IMR-90 (cell line): ENCODE measurements around the gene NUP93. TPM values are rescaled to one million over a fixed set of nuclear protein-coding genes. Genes with fewer than 3 reads are reported as not detected.

Experiments
- ATAC-seq: fragments of 200-7000 bp; cut with Tn5 transposase; 2 replicates; pipeline ENCODE4 v1.9.1; 2020; ENCODE audit warnings: low read depth, mild to moderate bottlenecking, moderate library complexity
- BruUV-seq: library from RNA; stranded (reverse); fragments of 400-500 nt; replicated peaks from 2 replicates; lab custom pipeline; 2021; lab: Mats Ljungman, UMichigan
- CTCF ChIA-PET: fragments of 300-600 bp; formaldehyde crosslinking; extraction: SDS; loops from one replicate; lab custom pipeline; 2021; ENCODE audit warnings: antibody characterized with exemption; lab: Yijun Ruan, JAX
- POLR2A ChIA-PET: fragments of 300-600 bp; sonication (Branson Sonifier 250); formaldehyde crosslinking; loops from one replicate; lab custom pipeline; 2022; ENCODE audit warnings: antibody characterized with exemption; ENCODE audit not compliant: unreplicated experiment; lab: Charles Lee
- DNase-seq: peaks from one replicate; pipeline ENCODE4 v3.0.0; 2013
- H2AFZ ChIP-seq: replicated peaks from 2 replicates; pipeline ENCODE3; 2013; ENCODE audit warnings: low read length, mild to moderate bottlenecking; ENCODE audit not compliant: poor library complexity
- H2AK5ac ChIP-seq: 2 replicates; pipeline ENCODE4 v1.6.1; 2013; ENCODE audit warnings: low read depth, low read length, inconsistent platforms
- H2AK9ac ChIP-seq: replicated peaks from 2 replicates; pipeline ENCODE3; 2013; ENCODE audit warnings: mild to moderate bottlenecking, low read depth, low read length, moderate library complexity; ENCODE audit not compliant: poor library complexity
- H2BK120ac ChIP-seq: 2 replicates; pipeline ENCODE4 v1.6.1; 2013; ENCODE audit warnings: low read depth, low read length, inconsistent platforms
- H2BK15ac ChIP-seq: 3 replicates; pipeline ENCODE4 v1.6.1; 2013; ENCODE audit warnings: low read depth, low read length, inconsistent platforms
- H2BK20ac ChIP-seq: 2 replicates; pipeline ENCODE4 v1.6.1; 2013; ENCODE audit warnings: low read depth, mild to moderate bottlenecking, inconsistent platforms, low read length, moderate library complexity
- H2BK5ac ChIP-seq: 2 replicates; pipeline ENCODE4 v1.6.1; 2013; ENCODE audit warnings: mild to moderate bottlenecking, low read depth, low read length, inconsistent platforms; ENCODE audit not compliant: poor library complexity, severe bottlenecking
- H3K14ac ChIP-seq: replicated peaks from 2 replicates; pipeline ENCODE4 v1.6.1; 2013; ENCODE audit warnings: low read depth, low read length, inconsistent platforms
- H3K18ac ChIP-seq: 2 replicates; pipeline ENCODE4 v1.6.1; 2013; ENCODE audit warnings: low read depth, low read length, control low read depth
- H3K23ac ChIP-seq: 2 replicates; pipeline ENCODE4 v1.6.1; 2013; ENCODE audit warnings: low read depth, low read length, inconsistent platforms
- H3K27ac ChIP-seq: 2 replicates; pipeline ENCODE4 v1.5.1; 2013; ENCODE audit warnings: mild to moderate bottlenecking, control low read depth, low read length; ENCODE audit not compliant: insufficient read depth
- H3K27me3 ChIP-seq: 2 replicates; pipeline ENCODE4 v1.6.1; 2013; ENCODE audit warnings: low read length; ENCODE audit not compliant: control insufficient read depth, insufficient read depth
- H3K36me3 ChIP-seq: 2 replicates; pipeline ENCODE4 v1.6.1; 2013; ENCODE audit warnings: low read length, mixed read lengths; ENCODE audit not compliant: control insufficient read depth, insufficient read depth
- H3K4ac ChIP-seq: 2 replicates; pipeline ENCODE4 v1.6.1; 2013; ENCODE audit warnings: low read depth, low read length, inconsistent platforms
- H3K4me1 ChIP-seq: 2 replicates; pipeline ENCODE4 v1.6.1; 2013; ENCODE audit warnings: low read length, mixed read lengths; ENCODE audit not compliant: control insufficient read depth, insufficient read depth
- H3K4me2 ChIP-seq: 2 replicates; pipeline ENCODE4 v1.6.1; 2013; ENCODE audit warnings: low read depth, mild to moderate bottlenecking, control low read depth, low read length, moderate library complexity
- H3K4me3 ChIP-seq: 2 replicates; pipeline ENCODE4 v1.5.1; 2013; ENCODE audit warnings: low read depth, mild to moderate bottlenecking, control low read depth, low read length, moderate library complexity; ENCODE audit not compliant: insufficient read depth
- H3K56ac ChIP-seq: 2 replicates; pipeline ENCODE4 v1.6.1; 2013; ENCODE audit warnings: low read length, inconsistent platforms; ENCODE audit not compliant: insufficient read depth; ENCODE audit errors: extremely low read depth
- H3K79me1 ChIP-seq, 2 experiments: 2 replicates each; pipeline ENCODE4 v1.6.1; 2013; ENCODE audit warnings: low read length in 2 of 2, inconsistent platforms in 1 of 2, low read depth in 1 of 2
- H3K9ac ChIP-seq: 2 replicates; pipeline ENCODE4 v1.6.1; 2013; ENCODE audit warnings: low read depth, low read length, control low read depth
- H3K9me1 ChIP-seq: 2 replicates; pipeline ENCODE4 v1.6.1; 2013; ENCODE audit warnings: low read length, inconsistent platforms; ENCODE audit not compliant: insufficient read depth
- H3K9me3 ChIP-seq: 2 replicates; pipeline ENCODE4 v1.6.1; 2013; ENCODE audit warnings: low read length; ENCODE audit not compliant: control insufficient read depth, insufficient read depth
- H4K20me1 ChIP-seq: 2 replicates; pipeline ENCODE4 v1.6.1; 2013; ENCODE audit warnings: low read length, inconsistent platforms; ENCODE audit not compliant: insufficient read depth
- H4K5ac ChIP-seq: 2 replicates; pipeline ENCODE4 v1.6.1; 2013; ENCODE audit warnings: mild to moderate bottlenecking, low read depth, low read length, control low read depth
- H4K8ac ChIP-seq, 2 experiments: 2 replicates each; pipeline ENCODE4 v1.6.1; 2013; ENCODE audit warnings: low read depth in 2 of 2, low read length in 2 of 2, control low read depth in 1 of 2, inconsistent platforms in 1 of 2
- H4K91ac ChIP-seq: 2 replicates; pipeline ENCODE4 v1.6.1; 2013; ENCODE audit warnings: low read depth, low read length, inconsistent platforms; ENCODE audit not compliant: insufficient read depth
- CEBPB ChIP-seq: IDR thresholded peaks from 2 replicates; pipeline ENCODE4 v1.6.1; 2012; ENCODE audit warnings: low read depth, low read length, improper control_type of control experiment
- CHD1 ChIP-seq: IDR thresholded peaks from 2 replicates; pipeline ENCODE4 v1.6.1; 2012; ENCODE audit warnings: low read depth, low read length, improper control_type of control experiment
- MAFK ChIP-seq: IDR thresholded peaks from 2 replicates; pipeline ENCODE4 v1.6.1; 2012; ENCODE audit warnings: low read depth, low read length, improper control_type of control experiment
- MAZ ChIP-seq: IDR thresholded peaks from 2 replicates; pipeline ENCODE4 v1.6.1; 2012; ENCODE audit warnings: low read depth, mild to moderate bottlenecking, low read length, improper control_type of control experiment, moderate library complexity, borderline replicate concordance
- RAD21 ChIP-seq: IDR thresholded peaks from 2 replicates; pipeline ENCODE4 v1.6.1; 2012; ENCODE audit warnings: low read length, improper control_type of control experiment
- WGBS, 2 experiments: methylation state at CpG; one replicate each; pipeline versions ENCODE4 v1.1.5 to v1.1.7; 2013; ENCODE audit warnings: missing lambda C conversion rate in 2 of 2; ENCODE audit not compliant: insufficient read length in 1 of 2; ENCODE audit errors: extremely low coverage in 2 of 2; 5-methylcytosine and 5-hydroxymethylcytosine counted together
- dilution Hi-C: fragments of 300-500 bp; cut with HindIII; formaldehyde crosslinking; loops from one replicate; pipeline ENCODE4 v1.14.3; 2018; ENCODE audit warnings: low sequenced_read_pairs; ENCODE audit not compliant: unreplicated experiment
- in situ Hi-C: fragments of 300-500 bp; cut with MboI; formaldehyde crosslinking; loops from 3 replicates; pipeline ENCODE4 v1.14.3; 2019; ENCODE audit warnings: low sequenced_read_pairs, inconsistent platforms, mixed read lengths
- intact Hi-C: fragments of 100-400 bp; cut with micrococcal nuclease; formaldehyde crosslinking; loops from 2 replicates; pipeline ENCODE4 v1.10.0; 2022
- polyA plus RNA-seq, 3 experiments: library from polyadenylated mRNA; depleted of rRNA; stranded (reverse); fragments of >200 nt; gene quantifications; 2 replicates each; pipeline ENCODE4 v1.2.3, GENCODE V29; 2012; ENCODE audit warnings: low replicate concordance in 1 of 3
- total RNA-seq: library from RNA; depleted of rRNA; stranded (reverse); fragments of >200 nt; gene quantifications from 2 replicates; pipeline ENCODE4 v1.2.3, GENCODE V29; 2012
- TF ChIP-seq, protein P1 (sequence below): fragments of 150-350 bp; IDR thresholded peaks from 2 replicates; pipeline ENCODE4 v1.6.1; 2017; ENCODE audit warnings: mild to moderate bottlenecking, antibody characterized with exemption, low read length, low read depth
- TF ChIP-seq, protein P2 (sequence below): conservative IDR thresholded peaks from 2 replicates; pipeline ENCODE4 v1.5.1; 2012; ENCODE audit warnings: mild to moderate bottlenecking, low read depth, low read length, improper control_type of control experiment

Gene NUP93
- total and polyA plus RNA-seq, 2 of the 4 experiments (the other 2 are of a cell fraction), result 54.6 to 72.6 TPM

DNA sequence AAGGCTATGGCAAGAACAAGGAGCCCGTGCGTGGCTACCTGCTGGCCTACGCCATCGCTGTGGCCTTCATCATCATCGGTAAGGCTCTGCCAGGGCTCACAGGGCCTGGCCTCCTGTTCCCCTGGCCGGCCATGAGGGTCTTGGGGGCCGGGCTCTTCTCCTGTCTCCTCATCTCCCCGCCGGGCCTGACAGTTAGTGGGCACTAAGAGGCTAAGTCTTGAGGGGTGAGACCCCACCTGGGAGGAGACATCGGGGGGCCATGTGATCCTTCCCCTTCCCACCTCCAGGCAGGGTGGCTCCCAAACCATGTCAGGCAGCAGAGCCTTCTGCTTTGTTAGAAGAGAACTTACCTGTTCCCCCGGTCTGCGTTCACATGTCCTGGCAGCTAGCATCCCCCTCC is 150.2 kb downstream of the NUP93 start:
- in situ Hi-C loops (no loop called here), intact Hi-C loops (no loop called here), dilution Hi-C loops (no loop called here)
- Histone ChIP-seq H3K23ac (no peak overlapping the region), H2AFZ (no peak overlapping the region), H2BK5ac (no peak overlapping the region), H3K27me3 (peaks cover 19% of the 10 kb centered on the region; the same call in 1 of the 2 replicates), H4K91ac (no peak overlapping the region), H3K9me1 (no peaks in the 10 kb centered on the region), H4K8ac (no peak overlapping the region), H4K5ac (no peak overlapping the region), H3K27ac (no peak overlapping the region), H2AK9ac (no peak overlapping the region), H2BK15ac (no peak overlapping the region), H4K20me1 (no peaks in the 10 kb centered on the region), H3K36me3 (no peaks in the 10 kb centered on the region), H3K9ac (no peak overlapping the region), H3K14ac (no peak overlapping the region), H3K79me1 (no peaks in the 10 kb centered on the region), H2BK120ac (no peak overlapping the region), H2AK5ac (no peak overlapping the region), H3K9me3 (no peaks in the 10 kb centered on the region), H3K56ac (no peak overlapping the region), H2BK20ac (no peak overlapping the region), H3K4me1 (no peaks in the 10 kb centered on the region), H3K4me2 (no peak overlapping the region), H3K4ac (no peak overlapping the region), H3K18ac (no peak overlapping the region), H3K4me3 (no peak overlapping the region)
- CTCF ChIA-PET, result no interaction called here
- BruUV-seq, result no TSS peak
- no peak for DNase-seq
- POLR2A ChIA-PET, result no interaction called here
- ATAC-seq, result no peak
- TF ChIP-seq MAFK (no peak), CHD1 (no peak), RAD21 (no peak), MAZ (no peak), CEBPB (no peak)
- TF ChIP-seq, protein P1, sequence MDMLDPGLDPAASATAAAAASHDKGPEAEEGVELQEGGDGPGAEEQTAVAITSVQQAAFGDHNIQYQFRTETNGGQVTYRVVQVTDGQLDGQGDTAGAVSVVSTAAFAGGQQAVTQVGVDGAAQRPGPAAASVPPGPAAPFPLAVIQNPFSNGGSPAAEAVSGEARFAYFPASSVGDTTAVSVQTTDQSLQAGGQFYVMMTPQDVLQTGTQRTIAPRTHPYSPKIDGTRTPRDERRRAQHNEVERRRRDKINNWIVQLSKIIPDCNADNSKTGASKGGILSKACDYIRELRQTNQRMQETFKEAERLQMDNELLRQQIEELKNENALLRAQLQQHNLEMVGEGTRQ, result no peak
- TF ChIP-seq, protein P2, sequence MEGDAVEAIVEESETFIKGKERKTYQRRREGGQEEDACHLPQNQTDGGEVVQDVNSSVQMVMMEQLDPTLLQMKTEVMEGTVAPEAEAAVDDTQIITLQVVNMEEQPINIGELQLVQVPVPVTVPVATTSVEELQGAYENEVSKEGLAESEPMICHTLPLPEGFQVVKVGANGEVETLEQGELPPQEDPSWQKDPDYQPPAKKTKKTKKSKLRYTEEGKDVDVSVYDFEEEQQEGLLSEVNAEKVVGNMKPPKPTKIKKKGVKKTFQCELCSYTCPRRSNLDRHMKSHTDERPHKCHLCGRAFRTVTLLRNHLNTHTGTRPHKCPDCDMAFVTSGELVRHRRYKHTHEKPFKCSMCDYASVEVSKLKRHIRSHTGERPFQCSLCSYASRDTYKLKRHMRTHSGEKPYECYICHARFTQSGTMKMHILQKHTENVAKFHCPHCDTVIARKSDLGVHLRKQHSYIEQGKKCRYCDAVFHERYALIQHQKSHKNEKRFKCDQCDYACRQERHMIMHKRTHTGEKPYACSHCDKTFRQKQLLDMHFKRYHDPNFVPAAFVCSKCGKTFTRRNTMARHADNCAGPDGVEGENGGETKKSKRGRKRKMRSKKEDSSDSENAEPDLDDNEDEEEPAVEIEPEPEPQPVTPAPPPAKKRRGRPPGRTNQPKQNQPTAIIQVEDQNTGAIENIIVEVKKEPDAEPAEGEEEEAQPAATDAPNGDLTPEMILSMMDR, result no peak
- WGBS, 2 experiments, result 89% methylated on average over 3 of the region's 12 CpGs; no CpG with 5 or more reads in 1 of the 2 experiments
